ENCODE measurements around the gene KCNQ1.

The KCNQ1 gene

GRCh38 chr11:2771758-2772466, 327.1 kb downstream of the KCNQ1 start:
- no peak for DNase-seq
- Histone ChIP-seq H3K4me1 (ENCODE audit: control insufficient read depth, insufficient read depth, low read length, poor library complexity, severe bottlenecking) (peaks cover 9% of the 10 kb centered on the region), H3K9me3 (ENCODE audit: control insufficient read depth, low read length) (no peaks in the 10 kb centered on the region), H3K4me3 (ENCODE audit: insufficient read depth, low read depth, low read length, poor library complexity, severe bottlenecking) (no peak overlapping the region), H3K36me3 (ENCODE audit: control insufficient read depth, insufficient read depth, low read length) (no peaks in the 10 kb centered on the region), H3K27me3 (replicated peaks; ENCODE audit: control insufficient read depth, insufficient read depth, low read length, poor library complexity, severe bottlenecking) (no peaks in the 10 kb centered on the region), H3K27ac (ENCODE audit: insufficient read depth, low read length, poor library complexity, severe bottlenecking) (no peak overlapping the region)

GRCh38 chr11:2772544-2773031, 327.8 kb downstream of the KCNQ1 start:
- Histone ChIP-seq H3K4me1 (ENCODE audit: control insufficient read depth, insufficient read depth, low read length, poor library complexity, severe bottlenecking) (peaks cover 9% of the 10 kb centered on the region), H3K4me3 (ENCODE audit: insufficient read depth, low read depth, low read length, poor library complexity, severe bottlenecking) (no peak overlapping the region), H3K27ac (ENCODE audit: insufficient read depth, low read length, poor library complexity, severe bottlenecking) (no peak overlapping the region), H3K36me3 (ENCODE audit: control insufficient read depth, insufficient read depth, low read length) (no peaks in the 10 kb centered on the region), H3K9me3 (ENCODE audit: control insufficient read depth, low read length) (no peaks in the 10 kb centered on the region), H3K27me3 (replicated peaks; ENCODE audit: control insufficient read depth, insufficient read depth, low read length, poor library complexity, severe bottlenecking) (no peaks in the 10 kb centered on the region)
- DNase-seq, result no peak

- Histone ChIP-seq H3K36me3 (ENCODE audit: control insufficient read depth, insufficient read depth, low read length) (peaks cover 6% of the 10 kb centered on the region), H3K9me3 (ENCODE audit: control insufficient read depth, low read length) (no peaks in the 10 kb centered on the region), H3K27ac (ENCODE audit: insufficient read depth, low read length, poor library complexity, severe bottlenecking) (no peak overlapping the region), H3K27me3 (replicated peaks; ENCODE audit: control insufficient read depth, insufficient read depth, low read length, poor library complexity, severe bottlenecking) (no peaks in the 10 kb centered on the region), H3K4me1 (ENCODE audit: control insufficient read depth, insufficient read depth, low read length, poor library complexity, severe bottlenecking) (peaks cover 9% of the 10 kb centered on the region), H3K4me3 (ENCODE audit: insufficient read depth, low read depth, low read length, poor library complexity, severe bottlenecking) (no peak overlapping the region)
- no peak for DNase-seq
These were observed 329.6 kb downstream of the KCNQ1 start for GRCh38 chr11:2774173-2775082.

- peaks cover 9% of the 10 kb centered on the region for H3K4me1 ChIP-seq (ENCODE audit: control insufficient read depth, insufficient read depth, low read length, poor library complexity, severe bottlenecking)
- H3K27ac ChIP-seq (ENCODE audit: insufficient read depth, low read length, poor library complexity, severe bottlenecking), result no peak overlapping the region
- no peaks in the 10 kb centered on the region for H3K27me3 ChIP-seq (replicated peaks; ENCODE audit: control insufficient read depth, insufficient read depth, low read length, poor library complexity, severe bottlenecking)
- no peak for DNase-seq
- H3K36me3 ChIP-seq (ENCODE audit: control insufficient read depth, insufficient read depth, low read length), result peaks cover 6% of the 10 kb centered on the region
- no peak overlapping the region for H3K4me3 ChIP-seq (ENCODE audit: insufficient read depth, low read depth, low read length, poor library complexity, severe bottlenecking)
- H3K9me3 ChIP-seq (ENCODE audit: control insufficient read depth, low read length), result no peaks in the 10 kb centered on the region
These were observed 330.3 kb downstream of the KCNQ1 start for GRCh38 chr11:2775083-2775625.

GRCh38 chr11:2775626-2776350, 331.0 kb downstream of the KCNQ1 start:
- DNase-seq, result no peak
- no peak overlapping the region for H3K4me3 ChIP-seq (ENCODE audit: insufficient read depth, low read depth, low read length, poor library complexity, severe bottlenecking)
- no peak overlapping the region for H3K27ac ChIP-seq (ENCODE audit: insufficient read depth, low read length, poor library complexity, severe bottlenecking)
- H3K27me3 ChIP-seq (replicated peaks; ENCODE audit: control insufficient read depth, insufficient read depth, low read length, poor library complexity, severe bottlenecking), result no peaks in the 10 kb centered on the region
- H3K9me3 ChIP-seq (ENCODE audit: control insufficient read depth, low read length), result no peaks in the 10 kb centered on the region
- peaks cover 6% of the 10 kb centered on the region for H3K36me3 ChIP-seq (ENCODE audit: control insufficient read depth, insufficient read depth, low read length)
- H3K4me1 ChIP-seq (ENCODE audit: control insufficient read depth, insufficient read depth, low read length, poor library complexity, severe bottlenecking), result peaks cover 9% of the 10 kb centered on the region

- Histone ChIP-seq H3K27ac (ENCODE audit: insufficient read depth, low read length, poor library complexity, severe bottlenecking) (no peak overlapping the region), H3K4me1 (ENCODE audit: control insufficient read depth, insufficient read depth, low read length, poor library complexity, severe bottlenecking) (peaks cover 9% of the 10 kb centered on the region), H3K27me3 (replicated peaks; ENCODE audit: control insufficient read depth, insufficient read depth, low read length, poor library complexity, severe bottlenecking) (no peaks in the 10 kb centered on the region), H3K36me3 (ENCODE audit: control insufficient read depth, insufficient read depth, low read length) (peaks cover 6% of the 10 kb centered on the region), H3K9me3 (ENCODE audit: control insufficient read depth, low read length) (no peaks in the 10 kb centered on the region), H3K4me3 (ENCODE audit: insufficient read depth, low read depth, low read length, poor library complexity, severe bottlenecking) (no peak overlapping the region)
- DNase-seq, result no peak
These were observed 331.7 kb downstream of the KCNQ1 start for GRCh38 chr11:2776351-2777061.

GRCh38 chr11:2777386-2777785, 332.6 kb downstream of the KCNQ1 start:
- peaks cover 6% of the 10 kb centered on the region for H3K36me3 ChIP-seq (ENCODE audit: control insufficient read depth, insufficient read depth, low read length)
- no peaks in the 10 kb centered on the region for H3K9me3 ChIP-seq (ENCODE audit: control insufficient read depth, low read length)
- H3K4me1 ChIP-seq (ENCODE audit: control insufficient read depth, insufficient read depth, low read length, poor library complexity, severe bottlenecking), result peaks cover 9% of the 10 kb centered on the region
- no peak for DNase-seq
- H3K27ac ChIP-seq (ENCODE audit: insufficient read depth, low read length, poor library complexity, severe bottlenecking), result no peak overlapping the region
- H3K27me3 ChIP-seq (replicated peaks; ENCODE audit: control insufficient read depth, insufficient read depth, low read length, poor library complexity, severe bottlenecking), result no peaks in the 10 kb centered on the region
- no peak overlapping the region for H3K4me3 ChIP-seq (ENCODE audit: insufficient read depth, low read depth, low read length, poor library complexity, severe bottlenecking)

GRCh38 chr11:2777871-2778629, 333.2 kb downstream of the KCNQ1 start:
- no peak overlapping the region for H3K27ac ChIP-seq (ENCODE audit: insufficient read depth, low read length, poor library complexity, severe bottlenecking)
- H3K4me3 ChIP-seq (ENCODE audit: insufficient read depth, low read depth, low read length, poor library complexity, severe bottlenecking), result no peak overlapping the region
- no peaks in the 10 kb centered on the region for H3K27me3 ChIP-seq (replicated peaks; ENCODE audit: control insufficient read depth, insufficient read depth, low read length, poor library complexity, severe bottlenecking)
- DNase-seq, result no peak
- peaks cover 6% of the 10 kb centered on the region for H3K36me3 ChIP-seq (ENCODE audit: control insufficient read depth, insufficient read depth, low read length)
- H3K9me3 ChIP-seq (ENCODE audit: control insufficient read depth, low read length), result no peaks in the 10 kb centered on the region
- peaks cover 9% of the 10 kb centered on the region for H3K4me1 ChIP-seq (ENCODE audit: control insufficient read depth, insufficient read depth, low read length, poor library complexity, severe bottlenecking)
